Ovary (tissue), 3 donors: ENCODE measurements around the gene PRKCE.

Experiments used
- POLR2A ChIP-seq: fragments of 450-650 bp; IDR thresholded peaks from one replicate; pipeline ENCODE4 v1.6.1; 2017; ENCODE audit warnings: antibody characterized with exemption, mild to moderate bottlenecking, moderate library complexity
- TF ChIP-seq, protein P1 (sequence below), 3 donors: fragments of 450-650 bp in 2 of 3; fragments of 200-600 bp in 1 of 3; IDR thresholded peaks; one replicate each; pipeline versions ENCODE4 v1.5.1 to v1.8.0; 2016 to 2022; ENCODE audit warnings: antibody characterized with exemption in 3 of 3, mild to moderate bottlenecking in 1 of 3
- donor health status: DM: no; HTN: no; CAD: no.

DNA sequence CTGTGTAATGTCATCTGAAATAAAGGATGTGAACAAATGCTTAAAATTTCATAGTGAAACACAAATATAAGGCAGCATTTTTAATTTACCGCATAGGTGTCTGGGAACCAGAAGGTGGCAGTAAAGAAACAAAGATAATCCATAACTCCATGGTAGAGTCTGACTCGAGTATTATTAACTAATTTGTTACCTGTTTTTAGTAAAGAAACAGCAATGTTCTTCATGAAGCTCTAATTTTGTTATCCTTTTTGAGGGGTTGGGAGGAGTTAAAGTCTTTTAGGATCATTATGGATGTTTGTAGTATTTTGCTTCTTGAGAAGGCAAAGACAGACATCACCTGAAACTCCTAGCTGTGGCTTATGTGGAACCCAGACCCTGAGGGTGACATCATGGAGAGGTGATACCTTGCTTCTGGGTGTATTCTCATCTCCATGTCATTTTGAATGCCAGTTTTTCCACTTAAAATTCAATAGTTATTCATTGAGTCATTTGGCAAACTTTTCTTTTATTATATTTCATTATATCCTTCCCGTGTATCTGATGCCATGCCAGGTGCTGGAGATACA, 359.5 kb downstream of the PRKCE start:
- TF ChIP-seq, protein P1, sequence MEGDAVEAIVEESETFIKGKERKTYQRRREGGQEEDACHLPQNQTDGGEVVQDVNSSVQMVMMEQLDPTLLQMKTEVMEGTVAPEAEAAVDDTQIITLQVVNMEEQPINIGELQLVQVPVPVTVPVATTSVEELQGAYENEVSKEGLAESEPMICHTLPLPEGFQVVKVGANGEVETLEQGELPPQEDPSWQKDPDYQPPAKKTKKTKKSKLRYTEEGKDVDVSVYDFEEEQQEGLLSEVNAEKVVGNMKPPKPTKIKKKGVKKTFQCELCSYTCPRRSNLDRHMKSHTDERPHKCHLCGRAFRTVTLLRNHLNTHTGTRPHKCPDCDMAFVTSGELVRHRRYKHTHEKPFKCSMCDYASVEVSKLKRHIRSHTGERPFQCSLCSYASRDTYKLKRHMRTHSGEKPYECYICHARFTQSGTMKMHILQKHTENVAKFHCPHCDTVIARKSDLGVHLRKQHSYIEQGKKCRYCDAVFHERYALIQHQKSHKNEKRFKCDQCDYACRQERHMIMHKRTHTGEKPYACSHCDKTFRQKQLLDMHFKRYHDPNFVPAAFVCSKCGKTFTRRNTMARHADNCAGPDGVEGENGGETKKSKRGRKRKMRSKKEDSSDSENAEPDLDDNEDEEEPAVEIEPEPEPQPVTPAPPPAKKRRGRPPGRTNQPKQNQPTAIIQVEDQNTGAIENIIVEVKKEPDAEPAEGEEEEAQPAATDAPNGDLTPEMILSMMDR (IDR thresholded peaks at IDR 0.05): peak; percentile 48 to 60 (median 54)
- TF ChIP-seq POLR2A: no peak
